ENCODE data around the gene PGLYRP4.

GRCh38 chr1:153340356-153340755, 8.3 kb downstream of the PGLYRP4 start:
- TF ChIP-seq EZH2 (IDR thresholded peaks at IDR 0.05; ENCODE audit: borderline replicate concordance, low read depth, low read length, severe bottlenecking) (no peak), CTCF (IDR thresholded peaks at IDR 0.05; ENCODE audit: borderline replicate concordance, extremely low read depth, low read length, poor library complexity, severe bottlenecking) (no peak)
